HCT116 (cell line): ENCODE results near the gene GET3. TPM values are rescaled to one million over a fixed set of nuclear protein-coding genes. Genes with fewer than 3 reads are reported as not detected.

Experiments used
- ATAC-seq: fragments of 200-7000 bp; cut with Tn5 transposase; 2 replicates; pipeline ENCODE4 v1.9.1; 2020; ENCODE audit warnings: mild to moderate bottlenecking, moderate library complexity
- BruUV-seq: library from RNA; stranded (reverse); fragments of 400-500 nt; replicated peaks from 2 replicates; lab custom pipeline; 2021; lab: Mats Ljungman, UMichigan
- CTCF ChIA-PET: fragments of 300-600 bp; sonication (Branson Sonifier 250); formaldehyde crosslinking; loops from one replicate; lab custom pipeline; 2021; ENCODE audit warnings: antibody characterized with exemption; lab: Charles Lee
- POLR2A ChIA-PET: fragments of 300-600, 350-600 bp; sonication (Branson Sonifier 250); formaldehyde crosslinking; loops from one replicate; lab custom pipeline; 2021; ENCODE audit warnings: antibody characterized with exemption; lab: Charles Lee
- RAD21 ChIA-PET, 2 experiments: fragments of 300-600 bp; sonication (Branson Sonifier 250); formaldehyde crosslinking; loops; one replicate each; lab custom pipeline; 2023; ENCODE audit warnings: low total read pairs in 2 of 2; ENCODE audit not compliant: uncharacterized antibody in 2 of 2, unreplicated experiment in 2 of 2, low non-redundant PET in 1 of 2; lab: Charles Lee
- DNase-seq: peaks from one replicate; pipeline ENCODE4 v3.0.0-alpha.2; 2010; ENCODE audit warnings: low read depth, low spot score
- H2AFZ ChIP-seq: fragments of 200-600 bp; shearing (Covaris generic), sonication (generic); 2 replicates; pipeline ENCODE4 v1.6.1; 2017; ENCODE audit warnings: low read depth, mixed run types, mixed read lengths, antibody characterized with exemption, low read length; ENCODE audit not compliant: poor library complexity, severe bottlenecking
- H3K27ac ChIP-seq: 2 replicates; pipeline ENCODE4 v1.5.1; 2012; ENCODE audit warnings: low read depth, low read length
- H3K27me3 ChIP-seq: fragments of 200-600 bp; sonication (generic); 2 replicates; pipeline ENCODE4 v1.6.1; 2016; ENCODE audit warnings: mixed run types, low read length, mixed read lengths; ENCODE audit not compliant: insufficient read depth
- H3K36me3 ChIP-seq, 2 experiments: fragments of 200-500 bp in 1 of 2; fragments of 200-600 bp in 1 of 2; sonication (Bioruptor generic) in 1 of 2; sonication (generic) in 1 of 2; 2 replicates each; pipeline versions ENCODE4 v1.5.1 to v1.6.1; 2014 to 2016; ENCODE audit warnings: low read length in 2 of 2, inconsistent platforms in 1 of 2, mixed read lengths in 1 of 2, mixed run types in 1 of 2; ENCODE audit not compliant: insufficient read depth in 2 of 2, control insufficient read depth in 1 of 2
- H3K4me1 ChIP-seq, 2 experiments: fragments of 200-600 bp in 1 of 2; sonication (generic) in 1 of 2; 2 replicates each; pipeline versions ENCODE4 v1.5.1 to v1.6.1; 2012 to 2017; ENCODE audit warnings: low read length in 2 of 2, inconsistent platforms in 1 of 2, mild to moderate bottlenecking in 1 of 2, mixed read lengths in 1 of 2, mixed run types in 1 of 2, moderate library complexity in 1 of 2; ENCODE audit not compliant: insufficient read depth in 2 of 2, control insufficient read depth in 1 of 2
- H3K4me2 ChIP-seq: fragments of 200-600 bp; sonication (generic); 2 replicates; pipeline ENCODE4 v1.6.1; 2017; ENCODE audit warnings: mixed run types, low read length, mixed read lengths
- H3K4me3 ChIP-seq, 2 experiments: fragments of 200-600 bp in 1 of 2; sonication (generic) in 1 of 2; replicated peaks in 1 of 2; 2 replicates each; pipeline ENCODE4 v1.5.1; 2011 to 2016; ENCODE audit warnings: low read length in 2 of 2, control low read depth in 1 of 2, low read depth in 1 of 2, mild to moderate bottlenecking in 1 of 2, mixed read lengths in 1 of 2, mixed run types in 1 of 2
- H3K79me2 ChIP-seq: fragments of 200-600 bp; sonication (generic); 2 replicates; pipeline ENCODE4 v1.6.1; 2017; ENCODE audit warnings: mild to moderate bottlenecking, mixed run types, low read length, moderate library complexity, mixed read lengths; ENCODE audit not compliant: insufficient read depth
- H3K9ac ChIP-seq: fragments of 200-600 bp; sonication (generic); 2 replicates; pipeline ENCODE4 v1.6.1; 2016; ENCODE audit warnings: low read length, mixed read lengths
- H3K9me2 ChIP-seq: fragments of 200-600 bp; sonication (generic), shearing (Covaris generic); 2 replicates; pipeline ENCODE4 v1.6.1; 2017; ENCODE audit warnings: mixed run types, mild to moderate bottlenecking, moderate library complexity; ENCODE audit not compliant: insufficient read depth
- H3K9me3 ChIP-seq, 2 experiments: fragments of 200-500 bp in 1 of 2; fragments of 200-600 bp in 1 of 2; sonication (Bioruptor generic) in 1 of 2; sonication (generic) in 1 of 2; 2 replicates each; pipeline ENCODE4 v1.6.1; 2014 to 2017; ENCODE audit warnings: low read length in 2 of 2, mixed read lengths in 2 of 2, inconsistent platforms in 1 of 2, low read depth in 1 of 2, mild to moderate bottlenecking in 1 of 2, mixed run types in 1 of 2, moderate library complexity in 1 of 2; ENCODE audit not compliant: control insufficient read depth in 1 of 2, insufficient read depth in 1 of 2
- H4K20me1 ChIP-seq: fragments of 200-600 bp; sonication (generic), shearing (Covaris generic); 2 replicates; pipeline ENCODE4 v1.6.1; 2017; ENCODE audit warnings: mixed run types, mild to moderate bottlenecking, moderate library complexity; ENCODE audit not compliant: insufficient read depth
- CBX3 ChIP-seq: IDR thresholded peaks from 2 replicates; pipeline ENCODE4 v1.6.1; 2012; ENCODE audit warnings: low read depth
- CEBPB ChIP-seq: IDR thresholded peaks from 2 replicates; pipeline ENCODE4 v1.6.1; 2012; ENCODE audit warnings: low read depth
- EZH2 ChIP-seq: fragments of 200-600 bp; sonication (generic); IDR thresholded peaks from 2 replicates; pipeline ENCODE4 v1.6.1; 2017; ENCODE audit warnings: antibody characterized with exemption, mixed run types
- EZH2phosphoT487 ChIP-seq: fragments of 200-600 bp; IDR thresholded peaks from 2 replicates; pipeline ENCODE4 v1.6.1; 2018; ENCODE audit warnings: antibody characterized with exemption, borderline replicate concordance
- FOSL1 ChIP-seq: IDR thresholded peaks from 2 replicates; pipeline ENCODE4 v1.6.1; 2012; ENCODE audit warnings: low read depth
- JUND ChIP-seq: IDR thresholded peaks from 2 replicates; pipeline ENCODE4 v1.6.1; 2012
- MAX ChIP-seq: IDR thresholded peaks from 2 replicates; pipeline ENCODE4 v1.6.1; 2012
- POLR2A ChIP-seq: IDR thresholded peaks from 2 replicates; pipeline ENCODE4 v1.7.0; 2011; ENCODE audit warnings: borderline replicate concordance; ENCODE audit not compliant: insufficient read depth, insufficient read length; ENCODE audit errors: extremely low read depth
- SIN3A ChIP-seq: IDR thresholded peaks from 2 replicates; pipeline ENCODE4 v1.6.1; 2012; ENCODE audit warnings: low read depth
- SRF ChIP-seq: IDR thresholded peaks from 2 replicates; pipeline ENCODE4 v1.6.1; 2012; ENCODE audit warnings: low read depth
- YY1 ChIP-seq: IDR thresholded peaks from 2 replicates; pipeline ENCODE4 v1.6.1; 2011; ENCODE audit warnings: low read length, low read depth, moderate library complexity, mild to moderate bottlenecking; ENCODE audit not compliant: insufficient replicate concordance; ENCODE audit errors: extremely low read depth
- intact Hi-C: fragments of 100-400 bp; cut with micrococcal nuclease; formaldehyde crosslinking; loops from 2 replicates; pipeline ENCODE4 v1.10.0; 2022
- total RNA-seq: library from RNA; stranded (reverse); gene quantifications from one replicate; pipeline ENCODE4 v1.2.1, GENCODE V29; 2021; ENCODE audit not compliant: unreplicated experiment
- TF ChIP-seq, protein P1 (sequence below): IDR thresholded peaks from 2 replicates; pipeline ENCODE4 v1.6.1; 2012
- TF ChIP-seq, protein P2 (sequence below), 3 experiments: fragments of 200-600 bp in 1 of 3; sonication (generic) in 1 of 3; IDR thresholded peaks in 2 of 3; conservative IDR thresholded peaks in 1 of 3; 2 replicates each; pipeline ENCODE4 v1.5.1; 2012 to 2017; ENCODE audit warnings: low read depth in 2 of 3, low read length in 2 of 3, antibody characterized with exemption in 1 of 3, borderline replicate concordance in 1 of 3, control low read depth in 1 of 3, mild to moderate bottlenecking in 1 of 3, mixed read lengths in 1 of 3, mixed run types in 1 of 3, moderate library complexity in 1 of 3; ENCODE audit not compliant: insufficient read depth in 1 of 3

GET3 gene
- total RNA-seq, 1 experiment from 2014 or later, result 77.6 TPM

DNA sequence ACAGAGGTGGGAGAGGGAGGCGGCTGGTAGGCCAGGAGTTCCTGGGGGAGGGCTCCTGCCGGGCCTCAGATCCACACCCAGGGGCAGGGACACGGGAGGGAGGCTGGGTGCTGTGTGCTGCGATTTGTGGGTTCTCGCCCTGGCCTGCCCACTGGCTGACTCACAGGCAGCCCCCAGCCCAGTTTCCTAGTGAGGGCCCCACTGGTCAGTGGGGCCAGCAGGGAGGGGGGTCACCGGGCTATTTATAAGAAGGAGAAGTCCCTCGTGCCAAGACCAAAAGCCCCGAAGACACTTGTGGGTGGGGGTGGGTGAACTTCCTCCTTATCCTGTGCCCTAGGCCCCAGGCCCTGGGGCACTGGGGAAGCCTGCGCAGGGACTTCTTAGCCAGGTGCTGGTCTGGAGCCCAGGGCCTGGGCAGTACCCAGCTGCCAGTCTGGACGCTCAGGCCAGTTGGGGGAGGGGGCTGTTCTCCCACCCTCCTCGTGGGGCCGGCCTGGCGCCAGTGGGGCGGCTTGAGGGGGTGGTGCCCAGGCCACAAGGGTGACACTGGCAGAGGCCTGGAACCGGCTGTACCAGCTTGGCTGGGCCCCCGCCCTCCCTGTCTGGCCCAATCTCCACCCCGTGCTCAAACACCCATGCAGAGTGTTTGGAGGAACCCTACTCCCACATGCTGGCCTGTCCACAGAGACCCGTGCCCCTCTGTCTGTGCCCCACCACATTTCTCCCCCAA, 49.0 kb downstream of the GET3 start:
- DNase-seq, result no peak
- BruUV-seq, result no TSS peak
- H3K4me1 ChIP-seq, result peaks cover 80 to 94% of the 10 kb centered on the region in 2 experiments
- H3K4me3 ChIP-seq, result no peak overlapping the region
- no peaks in the 10 kb centered on the region for H3K79me2 ChIP-seq
- H3K4me2 ChIP-seq, result peak overlapping the region; percentile 61
- H3K27me3 ChIP-seq, result no peaks in the 10 kb centered on the region
- no peaks in the 10 kb centered on the region for H3K36me3 ChIP-seq
- ChIA-PET CTCF (interaction anchor here (1.4 to 7.4 kb wide), 2 partner anchors 10 kb away, joined by 3 to 88 read pairs; partner anchors contain the start of gene HOOK2), POLR2A (no interaction called here)
- intact Hi-C loops, result no loop called here
- H3K27ac ChIP-seq, result peak overlapping the region; percentile 89
- H3K9me2 ChIP-seq, result no peaks in the 10 kb centered on the region
- no peak for TF ChIP-seq CEBPB
- TF ChIP-seq MAX, result no peak
- no peak for TF ChIP-seq POLR2A
- TF ChIP-seq FOSL1, result no peak
- no peak for TF ChIP-seq JUND
- TF ChIP-seq, protein P1, sequence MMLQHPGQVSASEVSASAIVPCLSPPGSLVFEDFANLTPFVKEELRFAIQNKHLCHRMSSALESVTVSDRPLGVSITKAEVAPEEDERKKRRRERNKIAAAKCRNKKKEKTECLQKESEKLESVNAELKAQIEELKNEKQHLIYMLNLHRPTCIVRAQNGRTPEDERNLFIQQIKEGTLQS, result no peak
- no peak for TF ChIP-seq YY1
- TF ChIP-seq SIN3A, result no peak
- TF ChIP-seq CBX3, result no peak
- no peak for TF ChIP-seq EZH2phosphoT487
- TF ChIP-seq SRF, result no peak
- TF ChIP-seq, protein P2, sequence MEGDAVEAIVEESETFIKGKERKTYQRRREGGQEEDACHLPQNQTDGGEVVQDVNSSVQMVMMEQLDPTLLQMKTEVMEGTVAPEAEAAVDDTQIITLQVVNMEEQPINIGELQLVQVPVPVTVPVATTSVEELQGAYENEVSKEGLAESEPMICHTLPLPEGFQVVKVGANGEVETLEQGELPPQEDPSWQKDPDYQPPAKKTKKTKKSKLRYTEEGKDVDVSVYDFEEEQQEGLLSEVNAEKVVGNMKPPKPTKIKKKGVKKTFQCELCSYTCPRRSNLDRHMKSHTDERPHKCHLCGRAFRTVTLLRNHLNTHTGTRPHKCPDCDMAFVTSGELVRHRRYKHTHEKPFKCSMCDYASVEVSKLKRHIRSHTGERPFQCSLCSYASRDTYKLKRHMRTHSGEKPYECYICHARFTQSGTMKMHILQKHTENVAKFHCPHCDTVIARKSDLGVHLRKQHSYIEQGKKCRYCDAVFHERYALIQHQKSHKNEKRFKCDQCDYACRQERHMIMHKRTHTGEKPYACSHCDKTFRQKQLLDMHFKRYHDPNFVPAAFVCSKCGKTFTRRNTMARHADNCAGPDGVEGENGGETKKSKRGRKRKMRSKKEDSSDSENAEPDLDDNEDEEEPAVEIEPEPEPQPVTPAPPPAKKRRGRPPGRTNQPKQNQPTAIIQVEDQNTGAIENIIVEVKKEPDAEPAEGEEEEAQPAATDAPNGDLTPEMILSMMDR (IDR thresholded peaks at IDR 0.05 in 2 of 3, conservative IDR thresholded peaks at IDR 0.05 in 1 of 3; ENCODE audit: borderline replicate concordance in 1 of 3, insufficient read depth in 1 of 3, low read depth in 2 of 3, low read length in 2 of 3), result no peak
- TF ChIP-seq EZH2, result no peak
- TF ChIP-seq, all 23 proteins: peak for 0
- RAD21 ChIA-PET, result no interaction called here
- H3K9ac ChIP-seq, result peak overlapping the region; percentile 54
- H2AFZ ChIP-seq, result no peak overlapping the region
- no peaks in the 10 kb centered on the region for H4K20me1 ChIP-seq
- no peak for ATAC-seq
- no peaks in the 10 kb centered on the region for H3K9me3 ChIP-seq
